HEK293 (cell line): Measurements from ENCODE around the gene GUCY1A2.

ENCODE experiments used
- BCL11A ChIP-seq: fragments of 450-650 bp; formaldehyde crosslinking; IDR thresholded peaks from 2 replicates; pipeline ENCODE4 v1.5.1; 2016; ENCODE audit warnings: low read depth, missing biosample characterization, missing genetic modification characterization
- ZNF2 ChIP-seq: fragments of 450-650 bp; formaldehyde crosslinking; IDR thresholded peaks from 2 replicates; pipeline ENCODE4 v1.5.1; 2016; ENCODE audit warnings: missing biosample characterization, missing genetic modification characterization
- ZNF311 ChIP-seq: fragments of 450-650 bp; formaldehyde crosslinking; IDR thresholded peaks from 2 replicates; pipeline ENCODE4 v1.5.1; 2017; ENCODE audit warnings: missing biosample characterization, missing genetic modification characterization, borderline replicate concordance
- ZNF514 ChIP-seq: fragments of 450-650 bp; formaldehyde crosslinking; IDR thresholded peaks from 2 replicates; pipeline ENCODE4 v1.5.1; 2016; ENCODE audit warnings: missing biosample characterization, missing genetic modification characterization
- ZNF600 ChIP-seq: fragments of 450-650 bp; formaldehyde crosslinking; IDR thresholded peaks from 2 replicates; pipeline ENCODE4 v1.5.1; 2016; ENCODE audit warnings: missing biosample characterization, missing genetic modification characterization
- TF ChIP-seq, protein P1 (sequence below): fragments of 450-650 bp; formaldehyde crosslinking; IDR thresholded peaks from 2 replicates; pipeline ENCODE4 v1.5.1; 2016; ENCODE audit warnings: missing biosample characterization, missing genetic modification characterization
- TF ChIP-seq, protein P2 (sequence below): sonication (generic); formaldehyde crosslinking; IDR thresholded peaks from 2 replicates; pipeline ENCODE4 v1.8.1; 2022; ENCODE audit warnings: mild to moderate bottlenecking, moderate library complexity, missing genetic modification reagents
- TF ChIP-seq, protein P3 (sequence below): fragments of 450-650 bp; formaldehyde crosslinking; optimal IDR thresholded peaks from 2 replicates; pipeline ENCODE3; 2016; ENCODE audit warnings: missing biosample characterization, mild to moderate bottlenecking, missing genetic modification characterization
- TF ChIP-seq, protein P4 (sequence below): fragments of 450-650 bp; formaldehyde crosslinking; IDR thresholded peaks from 2 replicates; pipeline ENCODE4 v1.5.1; 2016; ENCODE audit warnings: missing biosample characterization, missing genetic modification characterization

DNA sequence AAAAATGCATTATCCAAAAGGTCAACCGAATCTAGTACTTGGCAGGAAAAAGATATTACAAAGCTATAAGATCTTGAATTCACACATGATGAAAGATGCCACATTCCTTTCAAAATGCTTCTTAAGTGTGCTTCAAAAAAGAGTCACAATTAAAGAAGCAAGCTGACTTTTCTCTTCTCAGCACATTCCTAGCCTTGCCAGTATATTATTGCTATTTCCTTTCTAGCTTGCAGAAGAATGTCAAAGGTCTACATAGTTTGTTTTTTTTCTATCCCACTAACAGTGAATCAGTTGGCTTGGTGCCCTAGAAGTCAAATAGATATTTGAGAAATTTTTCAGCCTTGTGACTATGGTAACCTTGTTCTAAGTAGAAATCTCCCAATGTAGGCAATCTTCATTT lies 56.8 kb downstream of the GUCY1A2 start:
- TF ChIP-seq ZNF311: no peak
- TF ChIP-seq, protein P1, sequence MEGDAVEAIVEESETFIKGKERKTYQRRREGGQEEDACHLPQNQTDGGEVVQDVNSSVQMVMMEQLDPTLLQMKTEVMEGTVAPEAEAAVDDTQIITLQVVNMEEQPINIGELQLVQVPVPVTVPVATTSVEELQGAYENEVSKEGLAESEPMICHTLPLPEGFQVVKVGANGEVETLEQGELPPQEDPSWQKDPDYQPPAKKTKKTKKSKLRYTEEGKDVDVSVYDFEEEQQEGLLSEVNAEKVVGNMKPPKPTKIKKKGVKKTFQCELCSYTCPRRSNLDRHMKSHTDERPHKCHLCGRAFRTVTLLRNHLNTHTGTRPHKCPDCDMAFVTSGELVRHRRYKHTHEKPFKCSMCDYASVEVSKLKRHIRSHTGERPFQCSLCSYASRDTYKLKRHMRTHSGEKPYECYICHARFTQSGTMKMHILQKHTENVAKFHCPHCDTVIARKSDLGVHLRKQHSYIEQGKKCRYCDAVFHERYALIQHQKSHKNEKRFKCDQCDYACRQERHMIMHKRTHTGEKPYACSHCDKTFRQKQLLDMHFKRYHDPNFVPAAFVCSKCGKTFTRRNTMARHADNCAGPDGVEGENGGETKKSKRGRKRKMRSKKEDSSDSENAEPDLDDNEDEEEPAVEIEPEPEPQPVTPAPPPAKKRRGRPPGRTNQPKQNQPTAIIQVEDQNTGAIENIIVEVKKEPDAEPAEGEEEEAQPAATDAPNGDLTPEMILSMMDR (tag by site-specific recombination): no peak
- no peak for TF ChIP-seq ZNF514 (tag by site-specific recombination)
- no peak for TF ChIP-seq ZNF600 (tag by site-specific recombination)
- TF ChIP-seq ZNF2 (tag by site-specific recombination): no peak
- TF ChIP-seq, protein P2, sequence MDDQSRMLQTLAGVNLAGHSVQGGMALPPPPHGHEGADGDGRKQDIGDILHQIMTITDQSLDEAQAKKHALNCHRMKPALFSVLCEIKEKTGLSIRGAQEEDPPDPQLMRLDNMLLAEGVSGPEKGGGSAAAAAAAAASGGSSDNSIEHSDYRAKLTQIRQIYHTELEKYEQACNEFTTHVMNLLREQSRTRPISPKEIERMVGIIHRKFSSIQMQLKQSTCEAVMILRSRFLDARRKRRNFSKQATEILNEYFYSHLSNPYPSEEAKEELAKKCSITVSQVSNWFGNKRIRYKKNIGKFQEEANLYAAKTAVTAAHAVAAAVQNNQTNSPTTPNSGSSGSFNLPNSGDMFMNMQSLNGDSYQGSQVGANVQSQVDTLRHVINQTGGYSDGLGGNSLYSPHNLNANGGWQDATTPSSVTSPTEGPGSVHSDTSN (CRISPR knock-in tag): no peak
- TF ChIP-seq, protein P3, sequence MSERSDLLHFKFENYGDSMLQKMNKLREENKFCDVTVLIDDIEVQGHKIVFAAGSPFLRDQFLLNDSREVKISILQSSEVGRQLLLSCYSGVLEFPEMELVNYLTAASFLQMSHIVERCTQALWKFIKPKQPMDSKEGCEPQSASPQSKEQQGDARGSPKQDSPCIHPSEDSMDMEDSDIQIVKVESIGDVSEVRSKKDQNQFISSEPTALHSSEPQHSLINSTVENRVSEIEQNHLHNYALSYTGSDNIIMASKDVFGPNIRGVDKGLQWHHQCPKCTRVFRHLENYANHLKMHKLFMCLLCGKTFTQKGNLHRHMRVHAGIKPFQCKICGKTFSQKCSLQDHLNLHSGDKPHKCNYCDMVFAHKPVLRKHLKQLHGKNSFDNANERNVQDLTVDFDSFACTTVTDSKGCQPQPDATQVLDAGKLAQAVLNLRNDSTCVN: no peak
- TF ChIP-seq, protein P4, sequence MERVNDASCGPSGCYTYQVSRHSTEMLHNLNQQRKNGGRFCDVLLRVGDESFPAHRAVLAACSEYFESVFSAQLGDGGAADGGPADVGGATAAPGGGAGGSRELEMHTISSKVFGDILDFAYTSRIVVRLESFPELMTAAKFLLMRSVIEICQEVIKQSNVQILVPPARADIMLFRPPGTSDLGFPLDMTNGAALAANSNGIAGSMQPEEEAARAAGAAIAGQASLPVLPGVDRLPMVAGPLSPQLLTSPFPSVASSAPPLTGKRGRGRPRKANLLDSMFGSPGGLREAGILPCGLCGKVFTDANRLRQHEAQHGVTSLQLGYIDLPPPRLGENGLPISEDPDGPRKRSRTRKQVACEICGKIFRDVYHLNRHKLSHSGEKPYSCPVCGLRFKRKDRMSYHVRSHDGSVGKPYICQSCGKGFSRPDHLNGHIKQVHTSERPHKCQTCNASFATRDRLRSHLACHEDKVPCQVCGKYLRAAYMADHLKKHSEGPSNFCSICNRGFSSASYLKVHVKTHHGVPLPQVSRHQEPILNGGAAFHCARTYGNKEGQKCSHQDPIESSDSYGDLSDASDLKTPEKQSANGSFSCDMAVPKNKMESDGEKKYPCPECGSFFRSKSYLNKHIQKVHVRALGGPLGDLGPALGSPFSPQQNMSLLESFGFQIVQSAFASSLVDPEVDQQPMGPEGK (tag by site-specific recombination): no peak
- no peak for TF ChIP-seq BCL11A (tag by site-specific recombination)
